AG09309 (cell line): ENCODE results near the gene PPP3CB.
A peak's percentile ranks its signal among the peaks of the same experiment; 100 is the strongest.

Experiments
- DNase-seq: peaks from one replicate; pipeline ENCODE4 v3.0.0-alpha.2; 2010; ENCODE audit warnings: low read depth
- H3K4me3 ChIP-seq: 2 replicates; pipeline ENCODE4 v1.5.1; 2011; ENCODE audit warnings: mild to moderate bottlenecking, low read depth, low read length, moderate library complexity; ENCODE audit not compliant: control insufficient read depth
- CTCF ChIP-seq: IDR thresholded peaks from 2 replicates; pipeline ENCODE4 v1.5.1; 2011; ENCODE audit warnings: mild to moderate bottlenecking, low read depth, low read length, inconsistent platforms; ENCODE audit not compliant: insufficient read depth, control insufficient read depth; ENCODE audit errors: missing control alignments

PPP3CB gene

GRCh38 chr10:73432646-73433537 lies 62.9 kb downstream of the PPP3CB start:
- TF ChIP-seq CTCF: no peak
- no peak for DNase-seq
- H3K4me3 ChIP-seq: no peak overlapping the region

DNA sequence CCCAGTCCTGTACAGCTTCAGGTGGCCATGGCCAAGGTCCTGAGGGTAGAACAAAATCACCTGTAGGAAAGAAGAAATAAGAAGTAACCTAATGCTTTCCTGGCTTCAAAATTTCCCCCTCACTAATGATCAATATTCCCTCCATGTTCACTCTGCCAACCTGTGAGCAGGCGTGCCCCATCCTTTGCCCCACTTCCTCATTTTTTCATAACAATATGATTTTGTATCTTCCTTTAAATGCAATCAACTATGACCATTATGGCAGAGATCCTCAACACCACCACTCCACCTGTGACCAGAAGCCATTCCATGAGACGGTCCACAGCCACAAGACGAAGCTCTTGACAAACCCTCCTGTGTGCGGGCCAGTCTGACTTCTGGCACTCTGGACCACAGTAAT lies 69.5 kb downstream of the PPP3CB start:
- H3K4me3 ChIP-seq: no peak overlapping the region
- no peak for DNase-seq
- no peak for TF ChIP-seq CTCF

- TF ChIP-seq CTCF: no peak
- no peak for DNase-seq
- no peak overlapping the region for H3K4me3 ChIP-seq
These were observed 71.3 kb downstream of the PPP3CB start for GRCh38 chr10:73424478-73424877.

DNA sequence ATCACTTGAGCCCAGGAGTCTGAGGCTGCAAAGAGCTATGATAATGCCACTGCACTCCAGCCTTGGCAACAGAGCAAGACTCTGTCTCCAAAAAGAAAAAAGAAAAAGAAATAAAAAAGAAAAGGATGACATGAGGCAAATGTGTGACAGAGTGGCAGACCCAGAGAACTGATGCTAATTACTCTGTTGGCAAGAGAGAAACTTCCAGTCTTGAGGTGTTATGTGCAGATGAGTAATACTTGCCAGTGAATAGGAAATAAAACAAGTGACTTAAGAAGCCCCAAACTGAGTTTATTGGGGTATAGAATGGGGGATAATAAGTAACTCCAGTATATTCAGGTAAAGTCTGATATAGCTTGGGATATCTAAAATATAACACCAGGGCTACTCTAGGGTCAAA lies 72.5 kb downstream of the PPP3CB start:
- no peak overlapping the region for H3K4me3 ChIP-seq
- DNase-seq: no peak
- TF ChIP-seq CTCF: no peak

DNA sequence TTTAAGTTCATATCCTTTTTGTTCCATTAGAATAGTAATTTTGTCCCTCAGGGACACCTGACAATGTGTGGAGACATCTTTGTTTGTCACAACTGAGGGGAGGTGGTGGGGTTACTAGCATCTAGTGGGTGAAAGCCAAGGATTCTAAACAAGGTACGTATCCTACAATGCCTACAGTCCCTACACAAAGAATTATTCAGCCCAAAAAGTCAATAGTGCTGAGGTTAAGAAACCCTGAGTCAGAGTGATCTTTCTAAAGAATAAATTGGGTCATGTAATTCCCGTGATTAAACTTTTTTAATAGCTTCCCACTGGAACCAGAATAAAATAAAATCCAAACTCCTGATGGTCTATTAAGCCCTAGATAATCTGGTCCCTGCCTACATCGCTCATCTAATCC lies 79.3 kb downstream of the PPP3CB start:
- no peak for TF ChIP-seq CTCF
- no peak for DNase-seq
- H3K4me3 ChIP-seq: no peak overlapping the region

- H3K4me3 ChIP-seq: peak overlapping the region; percentile 96
- no peak for TF ChIP-seq CTCF
- no peak for DNase-seq
These were observed 81.4 kb downstream of the PPP3CB start for GRCh38 chr10:73414230-73414945.
